Fibroblast of villous mesenchyme (primary cell): ENCODE results near the gene METTL15. TPM values are rescaled to one million over a fixed set of nuclear protein-coding genes. Genes with fewer than 3 reads are reported as not detected.

ENCODE experiments used
- DNase-seq: peaks from one replicate; pipeline ENCODE4 v3.0.0-alpha.2; 2010; ENCODE audit warnings: low read depth
- H3K4me3 ChIP-seq: 2 replicates; pipeline ENCODE4 v1.5.1; 2011; ENCODE audit warnings: low read depth, mild to moderate bottlenecking, low read length
- total RNA-seq: library from RNA; depleted of rRNA; stranded (reverse); fragments of >200 nt; gene quantifications from 2 replicates; pipeline ENCODE4 v1.2.3, GENCODE V29; 2012
- TF ChIP-seq, protein P1 (sequence below): IDR thresholded peaks from 2 replicates; pipeline ENCODE4 v1.5.1; 2012; ENCODE audit warnings: low read depth, mild to moderate bottlenecking, low read length; ENCODE audit not compliant: insufficient read depth

METTL15 gene
- total RNA-seq, 1 donor, result 28.1 TPM

DNA sequence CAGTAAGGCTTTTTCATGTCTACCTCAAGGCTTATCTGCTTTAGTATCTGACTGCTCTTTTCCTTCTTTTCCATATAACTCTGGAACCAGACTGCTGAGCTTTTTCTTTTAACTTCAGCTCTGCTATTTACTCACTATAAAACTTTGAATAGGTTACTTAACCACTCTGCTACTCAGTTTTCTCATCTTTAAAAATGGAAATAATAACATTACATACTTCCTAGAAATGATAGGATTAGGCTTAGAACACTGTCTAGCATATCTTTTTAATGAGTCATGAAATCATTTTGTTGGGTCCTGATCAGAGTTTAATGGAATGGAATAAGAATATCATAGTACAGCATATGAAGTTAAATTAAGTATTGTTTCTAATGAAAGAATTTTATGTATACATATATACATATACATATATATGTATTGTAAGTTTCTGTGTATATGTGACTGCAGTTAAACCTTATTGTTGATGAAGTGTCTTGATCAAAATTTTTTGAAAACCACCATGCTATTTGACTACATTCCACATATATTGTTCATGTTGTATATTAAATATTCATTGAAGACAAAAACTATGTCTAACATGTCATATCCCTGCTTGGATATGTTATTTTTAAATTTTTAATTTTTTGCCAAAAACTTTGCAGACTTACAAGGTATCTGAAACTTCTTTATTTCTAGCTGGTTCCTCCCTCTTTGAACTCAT, 120.2 kb downstream of the METTL15 start:
- no peak overlapping the region for H3K4me3 ChIP-seq
- TF ChIP-seq, protein P1, sequence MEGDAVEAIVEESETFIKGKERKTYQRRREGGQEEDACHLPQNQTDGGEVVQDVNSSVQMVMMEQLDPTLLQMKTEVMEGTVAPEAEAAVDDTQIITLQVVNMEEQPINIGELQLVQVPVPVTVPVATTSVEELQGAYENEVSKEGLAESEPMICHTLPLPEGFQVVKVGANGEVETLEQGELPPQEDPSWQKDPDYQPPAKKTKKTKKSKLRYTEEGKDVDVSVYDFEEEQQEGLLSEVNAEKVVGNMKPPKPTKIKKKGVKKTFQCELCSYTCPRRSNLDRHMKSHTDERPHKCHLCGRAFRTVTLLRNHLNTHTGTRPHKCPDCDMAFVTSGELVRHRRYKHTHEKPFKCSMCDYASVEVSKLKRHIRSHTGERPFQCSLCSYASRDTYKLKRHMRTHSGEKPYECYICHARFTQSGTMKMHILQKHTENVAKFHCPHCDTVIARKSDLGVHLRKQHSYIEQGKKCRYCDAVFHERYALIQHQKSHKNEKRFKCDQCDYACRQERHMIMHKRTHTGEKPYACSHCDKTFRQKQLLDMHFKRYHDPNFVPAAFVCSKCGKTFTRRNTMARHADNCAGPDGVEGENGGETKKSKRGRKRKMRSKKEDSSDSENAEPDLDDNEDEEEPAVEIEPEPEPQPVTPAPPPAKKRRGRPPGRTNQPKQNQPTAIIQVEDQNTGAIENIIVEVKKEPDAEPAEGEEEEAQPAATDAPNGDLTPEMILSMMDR, result no peak
- DNase-seq, result peak; percentile 13

DNA sequence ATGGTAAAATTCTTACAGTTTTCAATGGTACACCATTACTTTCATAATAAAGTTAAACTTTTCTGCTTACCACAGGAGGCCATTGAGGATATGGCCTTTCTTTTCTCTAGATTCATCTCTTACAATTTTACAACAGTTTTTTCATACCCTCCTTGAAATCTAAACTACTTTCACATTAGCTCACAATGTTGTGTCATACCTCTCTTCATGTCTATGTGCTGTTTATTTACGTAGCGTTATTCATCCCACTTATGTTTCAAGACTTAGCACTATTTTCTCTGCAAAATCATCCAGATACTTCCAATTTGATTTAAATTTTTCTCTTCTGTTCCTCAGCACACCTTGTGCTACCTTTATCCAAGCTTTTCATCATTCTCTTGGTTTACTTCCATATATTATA, 123.3 kb downstream of the METTL15 start:
- peak; percentile 46 for DNase-seq
- TF ChIP-seq, protein P1, result no peak
- no peak overlapping the region for H3K4me3 ChIP-seq

DNA sequence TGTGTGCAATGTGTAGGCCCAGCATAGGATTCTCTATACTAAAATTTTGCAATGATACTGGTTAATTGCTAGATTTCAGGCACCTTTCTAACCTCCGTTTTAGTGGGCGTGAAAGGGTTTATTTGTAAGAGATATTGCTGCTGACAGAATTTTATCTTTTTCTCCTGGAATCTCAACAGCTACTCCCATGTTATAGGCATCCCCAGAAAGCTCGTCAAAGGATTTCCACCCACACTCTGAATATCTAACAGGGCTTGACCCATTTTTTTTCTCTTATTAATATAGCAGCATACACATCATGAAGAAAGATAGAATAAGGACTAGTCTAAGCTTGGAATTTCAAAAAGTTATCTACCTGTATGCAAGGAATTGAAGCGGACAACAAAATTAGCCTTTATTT, 124.5 kb downstream of the METTL15 start:
- TF ChIP-seq, protein P1, result no peak
- DNase-seq, result no peak
- no peak overlapping the region for H3K4me3 ChIP-seq

DNA sequence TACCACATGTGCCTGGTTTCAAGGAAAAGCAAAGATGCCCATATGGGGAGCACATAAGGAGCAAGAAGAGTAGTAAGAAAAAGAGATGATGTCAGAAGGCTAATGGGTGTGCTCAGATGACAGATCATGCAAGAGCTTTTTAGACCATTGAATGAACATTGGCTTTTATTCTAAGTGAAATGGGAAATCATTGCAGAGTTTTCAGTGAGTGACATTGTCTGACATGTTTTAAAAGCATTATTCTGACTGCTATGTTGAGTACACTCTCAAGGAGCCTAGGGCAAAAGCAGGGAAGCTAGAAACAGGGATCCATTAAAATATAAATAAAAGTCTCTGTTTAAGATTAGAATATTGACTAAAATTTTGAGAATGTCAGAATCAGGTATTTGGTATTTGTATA, 133.6 kb downstream of the METTL15 start:
- no peak overlapping the region for H3K4me3 ChIP-seq
- DNase-seq, result no peak
- TF ChIP-seq, protein P1, result no peak

GRCh38 chr11:28242596-28242995, 134.4 kb downstream of the METTL15 start:
- TF ChIP-seq, protein P1, result no peak
- H3K4me3 ChIP-seq, result no peak overlapping the region
- no peak for DNase-seq

DNA sequence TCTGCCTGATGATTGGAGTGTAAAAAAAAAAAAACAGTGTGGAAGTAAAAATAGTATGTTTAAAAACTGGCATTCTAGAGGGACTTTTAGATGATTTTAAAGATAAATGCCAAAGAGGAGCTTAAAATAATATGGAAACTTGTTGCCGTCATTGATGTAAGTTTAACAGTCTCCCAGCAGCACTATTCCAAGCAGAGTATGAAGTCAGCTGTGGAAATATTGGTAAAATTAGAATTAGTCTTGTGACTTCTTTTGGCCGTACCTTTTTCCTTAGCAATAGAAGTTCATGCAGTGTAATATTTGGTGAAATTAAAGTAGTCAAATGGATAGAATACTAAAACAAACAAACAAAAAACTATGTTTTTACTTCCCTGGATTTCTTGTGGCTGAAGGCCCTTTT, 134.9 kb downstream of the METTL15 start:
- H3K4me3 ChIP-seq, result no peak overlapping the region
- DNase-seq, result no peak
- TF ChIP-seq, protein P1, result no peak

DNA sequence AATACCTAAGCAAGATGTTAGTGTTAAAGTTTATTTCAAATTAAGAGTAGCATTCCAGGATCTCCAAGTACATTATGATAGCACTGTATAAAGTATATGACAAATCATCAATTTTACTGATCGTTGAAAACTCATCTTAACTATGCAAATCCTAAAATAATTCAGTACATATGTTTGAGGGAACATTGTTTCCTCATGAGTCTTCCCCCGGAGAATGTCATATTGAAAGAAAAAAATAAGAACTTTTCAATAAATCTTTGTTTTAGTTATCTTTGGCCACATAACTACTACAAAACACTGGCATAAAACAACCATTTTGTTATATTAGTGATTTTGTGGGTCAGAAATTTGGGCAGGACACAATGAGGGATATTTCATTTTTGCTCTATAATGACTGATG, 135.4 kb downstream of the METTL15 start:
- TF ChIP-seq, protein P1, result no peak
- H3K4me3 ChIP-seq, result no peak overlapping the region
- DNase-seq, result no peak
